Astrocyte of the spinal cord (primary cell): ENCODE results near the gene PLIN4.
"Not testable (repeated sequence)": the region's sequence is repeated elsewhere in the genome, so short reads cannot be mapped to it uniquely, and the experiment has no call there.

Source experiments
- DNase-seq: peaks from one replicate; pipeline ENCODE4 v3.0.0; 2011; ENCODE audit warnings: low read depth, low spot score
- H3K4me3 ChIP-seq: 2 replicates; pipeline ENCODE4 v1.5.1; 2011; ENCODE audit warnings: low read depth, mild to moderate bottlenecking, low read length, moderate library complexity
- CTCF ChIP-seq: IDR thresholded peaks from 2 replicates; pipeline ENCODE4 v1.5.1; 2012; ENCODE audit warnings: low read depth, mild to moderate bottlenecking, low read length, inconsistent platforms
- in situ Hi-C: cut with HindIII; loops from 2 replicates; pipeline ENCODE4 v1.10.0; 2017; ENCODE audit warnings: low sequenced_read_pairs

Gene PLIN4

GRCh38 chr19:4518345-4519171, at the start of gene PLIN4:
PLIN4 (minus strand) TSS chr19:4518486; CDS start chr19:4518272, 214 bp downstream.
- in situ Hi-C loops, result no loop called here
- H3K4me3 ChIP-seq, result no peak within 1 kb of the TSS
- no peak for TF ChIP-seq CTCF
- no peak for DNase-seq

- no peak overlapping the region for H3K4me3 ChIP-seq
- in situ Hi-C loops, result no loop called here
- peak; percentile 31 for DNase-seq
- peak; percentile 94 for TF ChIP-seq CTCF
These were observed 49.3 kb upstream of the PLIN4 start for GRCh38 chr19:4567584-4568071.

- no peak for DNase-seq
- in situ Hi-C loops, result no loop called here
- TF ChIP-seq CTCF, result no peak
- no peak overlapping the region for H3K4me3 ChIP-seq
These were observed 48.2 kb upstream of the PLIN4 start for GRCh38 chr19:4566402-4567051.

GRCh38 chr19:4563562-4563961, 45.3 kb upstream of the PLIN4 start:
- H3K4me3 ChIP-seq, in situ Hi-C loops, DNase-seq: not testable (repeated sequence)

- H3K4me3 ChIP-seq, in situ Hi-C loops, DNase-seq: not testable (repeated sequence)
These were observed 43.8 kb upstream of the PLIN4 start for GRCh38 chr19:4562085-4562484.

- in situ Hi-C loops, result no loop called here
- no peak for TF ChIP-seq CTCF
- DNase-seq, result no peak
- no peak within 1 kb of the TSS for H3K4me3 ChIP-seq
These were observed 41.3 kb upstream of the PLIN4 start, which contains the start of gene SEMA6B for GRCh38 chr19:4559569-4559968. SEMA6B (minus strand) TSS chr19:4559684; CDS start chr19:4558457, 1,227 bp downstream.

- TF ChIP-seq CTCF, result peak; percentile 99
- H3K4me3 ChIP-seq, result no peak overlapping the region
- in situ Hi-C loops, result no loop called here
- DNase-seq, result no peak
These were observed 40.0 kb upstream of the PLIN4 start for GRCh38 chr19:4557971-4558941.
